ENCODE measurements around the gene STK11.

DNA sequence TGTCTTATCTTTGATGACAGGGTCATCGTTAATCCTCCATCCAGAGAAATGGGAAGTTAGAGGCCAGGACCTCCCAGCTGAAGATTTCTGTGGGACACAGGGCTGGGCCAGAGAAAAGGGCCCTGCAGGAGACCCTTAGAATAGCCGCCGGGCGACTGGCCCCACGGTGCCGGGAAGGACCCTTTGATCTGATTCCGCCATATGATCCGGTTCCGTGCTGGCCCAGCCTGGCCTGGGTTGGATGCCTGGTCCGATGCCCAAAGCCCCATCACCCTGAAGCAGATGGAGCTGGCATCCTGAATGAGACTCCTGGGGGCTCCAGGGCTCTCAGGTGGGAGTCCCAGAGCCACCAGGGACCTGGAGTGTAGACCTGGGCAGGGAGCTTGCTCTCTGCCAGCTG lies 6.0 kb upstream of the STK11 start:
- TF ChIP-seq, protein P1, sequence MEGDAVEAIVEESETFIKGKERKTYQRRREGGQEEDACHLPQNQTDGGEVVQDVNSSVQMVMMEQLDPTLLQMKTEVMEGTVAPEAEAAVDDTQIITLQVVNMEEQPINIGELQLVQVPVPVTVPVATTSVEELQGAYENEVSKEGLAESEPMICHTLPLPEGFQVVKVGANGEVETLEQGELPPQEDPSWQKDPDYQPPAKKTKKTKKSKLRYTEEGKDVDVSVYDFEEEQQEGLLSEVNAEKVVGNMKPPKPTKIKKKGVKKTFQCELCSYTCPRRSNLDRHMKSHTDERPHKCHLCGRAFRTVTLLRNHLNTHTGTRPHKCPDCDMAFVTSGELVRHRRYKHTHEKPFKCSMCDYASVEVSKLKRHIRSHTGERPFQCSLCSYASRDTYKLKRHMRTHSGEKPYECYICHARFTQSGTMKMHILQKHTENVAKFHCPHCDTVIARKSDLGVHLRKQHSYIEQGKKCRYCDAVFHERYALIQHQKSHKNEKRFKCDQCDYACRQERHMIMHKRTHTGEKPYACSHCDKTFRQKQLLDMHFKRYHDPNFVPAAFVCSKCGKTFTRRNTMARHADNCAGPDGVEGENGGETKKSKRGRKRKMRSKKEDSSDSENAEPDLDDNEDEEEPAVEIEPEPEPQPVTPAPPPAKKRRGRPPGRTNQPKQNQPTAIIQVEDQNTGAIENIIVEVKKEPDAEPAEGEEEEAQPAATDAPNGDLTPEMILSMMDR (IDR thresholded peaks at IDR 0.05) = no peak
- TF ChIP-seq POLR2AphosphoS5 (IDR thresholded peaks at IDR 0.05; ENCODE audit: low read depth, low read length) (no peak), NFIC (IDR thresholded peaks at IDR 0.05; ENCODE audit: borderline replicate concordance) (no peak), RFX5 (IDR thresholded peaks at IDR 0.05; ENCODE audit: low read length) (no peak), RAD21 (IDR thresholded peaks at IDR 0.05; ENCODE audit: low read length) (no peak), EZH2phosphoT487 (IDR thresholded peaks at IDR 0.05; ENCODE audit: borderline replicate concordance, low read depth) (no peak)

Data from SK-N-SH (cell line).